SU-DHL-6 (cell line): ENCODE measurements around the gene SYT8.
"Not testable (repeated sequence)": the region's sequence is repeated elsewhere in the genome, so short reads cannot be mapped to it uniquely, and the experiment has no call there.

Experiments
- H2AFZ ChIP-seq: fragments of 200-600 bp; sonication (generic); 2 replicates; pipeline ENCODE4 v1.6.1; 2014; ENCODE audit warnings: low read depth, mild to moderate bottlenecking, moderate library complexity, mixed read lengths, antibody characterized with exemption, low read length; ENCODE audit not compliant: severe bottlenecking
- H3F3A ChIP-seq: fragments of 200-600 bp; shearing (Covaris generic); 2 replicates; pipeline ENCODE4 v1.6.0; 2016; ENCODE audit warnings: antibody characterized with exemption, mild to moderate bottlenecking; ENCODE audit not compliant: insufficient read depth
- H3K27ac ChIP-seq: fragments of 200-600 bp; sonication (generic); 2 replicates; pipeline ENCODE4 v1.5.1; 2016; ENCODE audit warnings: low read depth, mild to moderate bottlenecking, low read length, moderate library complexity, mixed read lengths
- H3K27me3 ChIP-seq: fragments of 200-600 bp; sonication (generic), shearing (Covaris generic); 2 replicates; pipeline ENCODE4 v1.6.0; 2014; ENCODE audit warnings: mild to moderate bottlenecking, low read length
- H3K36me3 ChIP-seq: fragments of 200-600 bp; sonication (generic); 2 replicates; pipeline ENCODE4 v1.6.1; 2014; ENCODE audit warnings: mild to moderate bottlenecking, low read length, mixed read lengths
- H3K4me2 ChIP-seq: fragments of 300-600, 200-600 bp; shearing (Covaris generic), sonication (generic); 2 replicates; pipeline ENCODE4 v1.6.0; 2014; ENCODE audit warnings: low read length, low read depth, mild to moderate bottlenecking; ENCODE audit not compliant: poor library complexity, severe bottlenecking
- H3K4me3 ChIP-seq: fragments of 200-600 bp; sonication (generic); 2 replicates; pipeline ENCODE4 v1.5.1; 2014; ENCODE audit warnings: antibody characterized with exemption, low read length, mild to moderate bottlenecking, mixed read lengths; ENCODE audit not compliant: insufficient read depth, poor library complexity, severe bottlenecking
- H3K79me2 ChIP-seq: fragments of 200-600 bp; sonication (generic); 2 replicates; pipeline ENCODE4 v1.6.1; 2014; ENCODE audit warnings: mild to moderate bottlenecking, low read length, moderate library complexity; ENCODE audit not compliant: insufficient read depth
- H3K9ac ChIP-seq: fragments of 200-600 bp; sonication (generic); 2 replicates; pipeline ENCODE4 v1.7.0; 2014; ENCODE audit warnings: mild to moderate bottlenecking, low read length
- H3K9me2 ChIP-seq: fragments of 200-600 bp; sonication (generic); replicated peaks from 2 replicates; pipeline ENCODE4 v1.6.1; 2014; ENCODE audit warnings: low read length; ENCODE audit not compliant: insufficient read depth
- H3K9me3 ChIP-seq: fragments of 200-600 bp; sonication (generic); 2 replicates; pipeline ENCODE4 v1.6.1; 2014; ENCODE audit warnings: low read length, mixed read lengths; ENCODE audit not compliant: insufficient read depth
- H4K20me1 ChIP-seq: fragments of 200-600 bp; sonication (generic); 2 replicates; pipeline ENCODE4 v1.6.1; 2014; ENCODE audit warnings: low read depth, mild to moderate bottlenecking, antibody characterized with exemption, low read length, moderate library complexity, mixed read lengths
- EZH2phosphoT487 ChIP-seq: fragments of 200-600 bp; sonication (generic), shearing (Covaris generic); conservative IDR thresholded peaks from 2 replicates; pipeline ENCODE4 v1.6.1; 2018; ENCODE audit warnings: mild to moderate bottlenecking, antibody characterized with exemption, low read length, moderate library complexity, mixed read lengths
- TF ChIP-seq, protein P1 (sequence below): fragments of 200-600 bp; sonication (generic); IDR thresholded peaks from one replicate; pipeline ENCODE4 v1.5.1; 2017; ENCODE audit warnings: antibody characterized with exemption, mild to moderate bottlenecking, low read length, moderate library complexity; ENCODE audit not compliant: insufficient read depth, poor library complexity, severe bottlenecking

SYT8 gene

DNA sequence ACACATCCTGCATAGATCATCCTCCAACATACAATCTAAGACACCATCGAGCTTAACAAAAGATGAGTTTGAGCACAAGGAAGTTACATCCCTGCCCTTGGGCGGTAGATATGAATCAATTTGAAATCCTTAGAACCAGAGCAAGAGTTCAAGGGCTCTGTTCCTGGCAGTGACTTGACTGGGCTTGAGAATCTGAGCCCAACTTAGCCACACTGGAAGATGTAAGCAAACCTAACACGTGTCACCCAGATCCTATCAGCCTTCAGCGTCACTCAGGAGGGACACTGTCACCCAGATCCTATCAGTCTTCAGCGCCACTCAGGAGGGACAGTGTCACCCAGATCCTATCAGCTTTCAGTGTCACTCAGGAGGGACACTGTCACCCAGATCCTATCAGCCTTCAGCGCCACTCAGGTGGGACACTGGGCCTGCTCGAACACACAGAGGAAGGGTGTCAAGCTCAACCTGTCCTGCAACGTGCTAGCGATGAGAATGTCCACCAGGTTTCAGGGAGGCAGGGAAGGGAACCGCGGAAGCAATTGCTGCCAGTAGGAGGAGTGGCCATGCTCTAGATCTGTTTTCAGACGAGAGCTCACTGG is 38.3 kb upstream of the SYT8 start:
- Histone ChIP-seq H3K9me2 (no peaks in the 10 kb centered on the region), H2AFZ (no peak overlapping the region), H3K27ac (no peak overlapping the region), H3F3A (no peaks in the 10 kb centered on the region), H3K4me2 (no peak overlapping the region), H3K4me3 (no peak overlapping the region), H4K20me1 (peaks cover 5% of the 10 kb centered on the region; the same call in 1 of the 2 replicates), H3K9me3 (no peaks in the 10 kb centered on the region), H3K79me2 (no peaks in the 10 kb centered on the region), H3K9ac (no peak overlapping the region), H3K36me3 (no peaks in the 10 kb centered on the region), H3K27me3 (no peaks in the 10 kb centered on the region)
- TF ChIP-seq, protein P1, sequence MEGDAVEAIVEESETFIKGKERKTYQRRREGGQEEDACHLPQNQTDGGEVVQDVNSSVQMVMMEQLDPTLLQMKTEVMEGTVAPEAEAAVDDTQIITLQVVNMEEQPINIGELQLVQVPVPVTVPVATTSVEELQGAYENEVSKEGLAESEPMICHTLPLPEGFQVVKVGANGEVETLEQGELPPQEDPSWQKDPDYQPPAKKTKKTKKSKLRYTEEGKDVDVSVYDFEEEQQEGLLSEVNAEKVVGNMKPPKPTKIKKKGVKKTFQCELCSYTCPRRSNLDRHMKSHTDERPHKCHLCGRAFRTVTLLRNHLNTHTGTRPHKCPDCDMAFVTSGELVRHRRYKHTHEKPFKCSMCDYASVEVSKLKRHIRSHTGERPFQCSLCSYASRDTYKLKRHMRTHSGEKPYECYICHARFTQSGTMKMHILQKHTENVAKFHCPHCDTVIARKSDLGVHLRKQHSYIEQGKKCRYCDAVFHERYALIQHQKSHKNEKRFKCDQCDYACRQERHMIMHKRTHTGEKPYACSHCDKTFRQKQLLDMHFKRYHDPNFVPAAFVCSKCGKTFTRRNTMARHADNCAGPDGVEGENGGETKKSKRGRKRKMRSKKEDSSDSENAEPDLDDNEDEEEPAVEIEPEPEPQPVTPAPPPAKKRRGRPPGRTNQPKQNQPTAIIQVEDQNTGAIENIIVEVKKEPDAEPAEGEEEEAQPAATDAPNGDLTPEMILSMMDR = no peak
- no peak for TF ChIP-seq EZH2phosphoT487

DNA sequence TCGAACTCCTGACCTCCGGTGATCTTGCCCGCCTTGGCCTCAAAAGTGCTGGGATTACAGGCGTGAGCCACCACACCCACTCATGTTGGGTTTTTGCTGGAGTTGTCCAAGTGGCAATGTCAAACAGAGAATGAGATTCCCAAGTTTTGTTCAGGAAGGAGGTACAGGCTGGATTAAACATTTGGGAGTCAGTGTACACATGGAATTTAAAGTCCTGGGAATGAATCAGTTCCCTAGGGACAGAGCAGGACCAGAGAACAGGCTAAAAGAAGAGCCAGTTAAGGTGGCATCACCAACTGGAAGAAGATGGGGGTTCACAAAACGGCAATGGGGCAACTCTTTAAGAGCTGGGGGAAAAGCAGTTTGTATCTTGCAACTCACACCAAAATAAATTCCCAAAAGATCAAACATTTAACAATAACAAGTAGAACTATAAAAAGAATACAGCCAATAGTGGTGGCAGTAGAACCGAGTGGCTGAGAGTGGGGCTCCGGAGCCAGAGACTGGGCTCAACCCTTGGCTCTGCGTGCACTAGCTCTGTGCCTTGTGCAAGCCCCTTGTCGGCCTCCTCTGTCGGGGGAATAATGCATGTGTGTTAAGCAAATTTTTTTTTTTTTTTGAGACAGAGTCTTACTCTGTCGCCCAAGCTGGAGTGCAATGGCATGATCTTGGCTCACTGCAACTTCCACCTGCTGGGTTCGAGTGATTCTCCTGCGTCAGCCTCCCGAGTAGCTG is 37.2 kb upstream of the SYT8 start:
- Histone ChIP-seq H3K9me2 (no peaks in the 10 kb centered on the region), H3K27ac (no peak overlapping the region), H3F3A (no peaks in the 10 kb centered on the region), H3K4me3 (no peak overlapping the region), H3K9ac (no peak overlapping the region), H3K9me3 (no peaks in the 10 kb centered on the region), H2AFZ (no peak overlapping the region), H3K4me2 (no peak overlapping the region), H3K79me2 (no peaks in the 10 kb centered on the region), H4K20me1 (peaks cover 5% of the 10 kb centered on the region; the same call in 1 of the 2 replicates), H3K27me3 (no peaks in the 10 kb centered on the region), H3K36me3 (no peaks in the 10 kb centered on the region)
- no peak for TF ChIP-seq EZH2phosphoT487
- TF ChIP-seq, protein P1 = no peak

DNA sequence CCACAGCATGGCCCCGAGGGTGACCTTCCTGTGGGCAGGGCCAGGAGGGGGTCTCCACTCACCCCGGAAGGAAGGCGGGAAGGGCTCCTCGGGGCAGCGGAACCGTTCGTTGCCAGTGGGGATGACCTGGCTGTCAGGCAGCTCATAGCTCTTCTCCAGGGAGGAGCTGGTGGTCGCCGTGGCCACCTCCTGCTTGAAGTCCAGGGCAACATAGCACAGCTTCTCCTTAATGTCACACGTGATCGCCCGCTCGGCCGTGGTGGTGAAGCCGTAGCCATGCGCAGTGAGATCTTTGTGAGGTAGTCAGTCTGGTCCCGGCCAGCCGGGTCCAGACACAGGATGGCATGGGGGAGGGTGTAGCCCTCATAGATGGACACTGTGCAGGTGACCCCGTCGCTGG is 31.5 kb upstream of the SYT8 start:
- Histone ChIP-seq H3K9ac (no peak overlapping the region), H3K27me3 (no peaks in the 10 kb centered on the region), H3K79me2 (no peaks in the 10 kb centered on the region), H4K20me1 (no peaks in the 10 kb centered on the region), H3F3A (no peaks in the 10 kb centered on the region), H3K9me3 (no peaks in the 10 kb centered on the region), H3K4me2 (no peak overlapping the region), H3K36me3 (no peaks in the 10 kb centered on the region), H3K9me2 (no peaks in the 10 kb centered on the region), H3K27ac (no peak overlapping the region), H3K4me3 (no peak overlapping the region), H2AFZ (no peak overlapping the region)
- TF ChIP-seq EZH2phosphoT487 = no peak
- TF ChIP-seq, protein P1 = no peak

DNA sequence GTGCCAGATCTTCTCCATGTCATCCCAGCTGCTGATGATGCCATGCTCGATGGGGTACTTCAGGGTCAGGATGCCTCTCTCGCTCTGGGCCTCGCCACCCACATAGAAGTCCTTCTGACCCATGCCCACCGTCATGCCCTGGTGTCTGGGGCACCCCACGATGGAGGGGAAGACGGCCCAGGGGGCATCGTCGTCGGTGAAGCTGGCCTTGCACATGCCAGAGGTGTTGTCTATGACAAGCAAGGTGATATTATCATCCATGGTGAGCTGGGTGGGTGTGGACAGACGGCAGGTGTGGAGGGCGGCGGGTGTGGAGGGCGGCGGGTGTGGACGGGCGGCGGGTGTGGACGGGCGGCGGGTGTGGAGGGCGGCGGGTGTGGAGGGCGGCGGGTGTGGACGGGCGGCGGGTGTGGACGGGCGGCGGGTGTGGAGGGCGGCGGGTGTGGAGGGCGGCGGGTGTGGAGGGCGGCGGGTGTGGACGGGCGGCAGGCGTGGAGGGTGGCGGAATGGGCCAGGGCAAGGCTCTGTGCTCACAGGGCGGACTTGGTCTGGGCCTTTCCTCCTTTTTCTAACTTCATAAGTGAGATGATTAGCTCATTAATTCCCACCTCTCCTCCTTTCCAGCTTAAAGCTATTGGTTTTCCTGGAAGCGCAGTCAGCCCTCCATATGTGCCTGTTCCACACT is 30.8 kb upstream of the SYT8 start:
- not testable (repeated sequence) for H3K9me3 ChIP-seq, H4K20me1 ChIP-seq, H3K36me3 ChIP-seq, H3K9ac ChIP-seq, H3K4me3 ChIP-seq, H3K4me2 ChIP-seq, H2AFZ ChIP-seq, H3K27me3 ChIP-seq, H3K27ac ChIP-seq, H3K9me2 ChIP-seq, H3K79me2 ChIP-seq, H3F3A ChIP-seq
